Adrenal gland (tissue), 12 donors: Measurements from ENCODE around the gene PLD1. TPM values are rescaled to one million over a fixed set of nuclear protein-coding genes. Genes with fewer than 3 reads are reported as not detected.

ENCODE experiments used
- DNase-seq, 7 donors: peaks; one replicate each; pipeline ENCODE4 v3.0.0-alpha.2; 2019 to 2020
- H3K27ac ChIP-seq, 5 donors: fragments of 200-600 bp; sonication (generic) in 4 of 5; 1 replicate in 3 of 5; 2 replicates in 2 of 5; pipeline versions ENCODE4 v1.5.1 to v1.8.0; 2016 to 2020; ENCODE audit warnings: mild to moderate bottlenecking in 1 of 5
- H3K27me3 ChIP-seq: fragments of 200-600 bp; 2 replicates; pipeline ENCODE4 v1.8.0; 2021
- H3K36me3 ChIP-seq, 2 donors: fragments of 200-600 bp; replicated peaks in 1 of 2; 1 replicate in 1 of 2; 2 replicates in 1 of 2; pipeline versions ENCODE4 v1.5.1 to v1.8.0; 2018 to 2022
- H3K4me1 ChIP-seq, 2 donors: fragments of 200-600 bp; replicated peaks in 1 of 2; 1 replicate in 1 of 2; 2 replicates in 1 of 2; pipeline versions ENCODE4 v1.5.1 to v1.8.0; 2018 to 2021
- H3K4me3 ChIP-seq, 4 donors: fragments of 200-600 bp; sonication (generic) in 3 of 4; one replicate each; pipeline ENCODE4 v1.5.1; 2016 to 2018
- H3K9me3 ChIP-seq, 3 donors: fragments of 200-600 bp; sonication (generic) in 1 of 3; replicated peaks in 1 of 3; 1 replicate in 2 of 3; 2 replicates in 1 of 3; pipeline versions ENCODE4 v1.5.1 to v1.8.0; 2016 to 2021
- CTCF ChIP-seq, 6 experiments: fragments of 450-650 bp in 4 of 6; fragments of 200-600 bp in 2 of 6; sonication (generic) in 1 of 6; IDR thresholded peaks; 1 replicate in 5 of 6; 2 replicates in 1 of 6; pipeline versions ENCODE4 v1.5.1 to v1.8.0; 2016 to 2021; ENCODE audit warnings: antibody characterized with exemption in 6 of 6, mild to moderate bottlenecking in 2 of 6, moderate library complexity in 1 of 6
- POLR2A ChIP-seq, 2 donors: fragments of 450-650 bp; IDR thresholded peaks; one replicate each; pipeline ENCODE4 v1.6.1; 2017; ENCODE audit warnings: antibody characterized with exemption in 2 of 2, mild to moderate bottlenecking in 2 of 2, moderate library complexity in 1 of 2
- WGBS, 4 donors: extraction: QIAGEN DNeasy Blood & Tissue Kit in 2 of 4; methylation state at CpG; one replicate each; pipeline versions ENCODE4 v1.1.5 to v1.1.7; 2013 to 2017; 5-methylcytosine and 5-hydroxymethylcytosine counted together
- intact Hi-C, 2 donors: fragments of 100-400 bp; cut with DNase I; formaldehyde crosslinking; loops; one replicate each; pipeline versions ENCODE4 v1.14.1 to v1.15.0; 2022 to 2023
- polyA plus RNA-seq, 3 donors: library from polyadenylated mRNA; stranded (reverse); fragments of 200-250 nt in 2 of 3; fragments of 350-450 nt in 1 of 3; fragmentation: Illumina TruSeq in 1 of 3; extraction: RNeasy Lipid Tissue Mini Kit (QIAGEN cat#74804) in 1 of 3; gene quantifications; one replicate each; pipeline ENCODE4 v1.2.3, GENCODE V29; 2013 to 2014
- total RNA-seq, 9 donors: library from RNA; depleted of rRNA in 4 of 9; stranded (reverse); fragments of >200 nt in 4 of 9; fragments of 120-200 nt in 1 of 9; fragmentation: NEBNext Ultra II Directional in 1 of 9; extraction: Animal tissue kit (Norgen Biotek cat#: 25700) in 1 of 9; gene quantifications; one replicate each; pipeline versions ENCODE4 v1.1.0 to v1.2.4, GENCODE V29; 2013 to 2023
- donor health status: healthy with polysubstance abuse.
- donor health status: Bipolar disorder and iron deficiency.
- donor health status: DM: yes; HTN: yes; CAD: no.
- donor health status: DM: no; HTN: no; CAD: no.
- donor health status: DM: no; HTN: no; CAD: no.
- donor health status: DM: yes; HTN: yes; CAD: no.

Gene PLD1
- total and polyA plus RNA-seq, 12 donors = 25.7 to 178 (median 94.5) TPM

GRCh38 chr3:171813278-171813896 is 3.1 kb upstream of the PLD1 start:
- Histone ChIP-seq H3K4me1 (peaks cover 0 to 26% of the 10 kb centered on the region in 2 donors), H3K9me3 (no peaks in the 10 kb centered on the region), H3K4me3 (no peak overlapping the region), H3K36me3 (no peaks in the 10 kb centered on the region), H3K27me3 (no peaks in the 10 kb centered on the region), H3K27ac (peak overlapping the region in 1 of 5 donors; percentile 41)
- 91 to 96% (median 93%) methylated on average over 3 of the region's 3 CpGs for WGBS, 4 donors
- TF ChIP-seq POLR2A (IDR thresholded peaks at IDR 0.05) (no peak), CTCF (IDR thresholded peaks at IDR 0.05) (no peak)
- intact Hi-C loops = no loop called here
- DNase-seq = no peak

GRCh38 chr3:171812811-171813210 is 2.5 kb upstream of the PLD1 start:
- intact Hi-C loops = no loop called here
- Histone ChIP-seq H3K27ac (no peak overlapping the region), H3K27me3 (no peaks in the 10 kb centered on the region), H3K9me3 (no peaks in the 10 kb centered on the region), H3K4me1 (peaks cover 0 to 26% of the 10 kb centered on the region in 2 donors), H3K4me3 (no peak overlapping the region), H3K36me3 (no peaks in the 10 kb centered on the region)
- DNase-seq = no peak
- WGBS, 4 donors = 89 to 95% (median 92%) methylated on average over 2 of the region's 2 CpGs
- TF ChIP-seq POLR2A (IDR thresholded peaks at IDR 0.05) (no peak), CTCF (IDR thresholded peaks at IDR 0.05) (no peak)

GRCh38 chr3:171811913-171812335 is 1.6 kb upstream of the PLD1 start:
- peak overlapping the region in 4 of 5 donors; percentile 25 to 96 (median 65) for H3K27ac ChIP-seq
- no peaks in the 10 kb centered on the region for H3K9me3 ChIP-seq
- intact Hi-C loops = no loop called here
- DNase-seq = peak in 3 of 7 donors; percentile 35 to 45 (median 43)
- WGBS, 4 donors = 95 to 98% (median 96%) methylated on average over 9 of the region's 9 CpGs
- H3K4me3 ChIP-seq = no peak overlapping the region
- peaks cover 0 to 26% of the 10 kb centered on the region in 2 donors for H3K4me1 ChIP-seq
- H3K36me3 ChIP-seq = no peaks in the 10 kb centered on the region
- TF ChIP-seq POLR2A (IDR thresholded peaks at IDR 0.05) (no peak), CTCF (IDR thresholded peaks at IDR 0.05) (no peak)
- no peaks in the 10 kb centered on the region for H3K27me3 ChIP-seq

GRCh38 chr3:171811295-171811912 is 1.1 kb upstream of the PLD1 start:
- peak overlapping the region in 1 of 4 donors; percentile 55 for H3K4me3 ChIP-seq
- H3K4me1 ChIP-seq = peaks cover 0 to 29% of the 10 kb centered on the region in 2 donors
- peak in 1 of 2 donors; percentile 7 for TF ChIP-seq POLR2A (IDR thresholded peaks at IDR 0.05)
- TF ChIP-seq CTCF (IDR thresholded peaks at IDR 0.05) = no peak
- peak overlapping the region in 4 of 5 donors; percentile 90 to 96 (median 94) for H3K27ac ChIP-seq
- no peaks in the 10 kb centered on the region for H3K27me3 ChIP-seq
- H3K9me3 ChIP-seq = no peaks in the 10 kb centered on the region
- peak in 1 of 7 donors; percentile 19 for DNase-seq
- H3K36me3 ChIP-seq = no peaks in the 10 kb centered on the region
- 58 to 64% (median 60%) methylated on average over 4 of the region's 4 CpGs for WGBS, 4 donors
- intact Hi-C loops = no loop called here
